Colonic mucosa (tissue), 4 donors: ENCODE results near the gene GRID1. TPM values are rescaled to one million over a fixed set of nuclear protein-coding genes. Genes with fewer than 3 reads are reported as not detected.

ENCODE experiments used
- DNase-seq: peaks from one replicate; pipeline ENCODE4 v3.0.0-alpha.2; 2020
- H3K27ac ChIP-seq: fragments of 200-600 bp; one replicate; pipeline ENCODE4 v1.8.0; 2021
- H3K27me3 ChIP-seq: fragments of 200-600 bp; one replicate; pipeline ENCODE4 v1.8.0; 2021
- H3K36me3 ChIP-seq: fragments of 200-600 bp; one replicate; pipeline ENCODE4 v1.8.0; 2021
- H3K4me1 ChIP-seq: fragments of 200-600 bp; one replicate; pipeline ENCODE4 v1.8.0; 2021; ENCODE audit warnings: mild to moderate bottlenecking
- H3K4me3 ChIP-seq: fragments of 200-600 bp; one replicate; pipeline ENCODE4 v1.8.0; 2021
- H3K9ac ChIP-seq, 2 donors: one replicate each; pipeline ENCODE4 v1.7.0; 2013; ENCODE audit warnings: control low read depth in 2 of 2, low read depth in 2 of 2, low read length in 2 of 2
- H3K9me3 ChIP-seq: fragments of 200-600 bp; one replicate; pipeline ENCODE4 v1.8.0; 2021
- intact Hi-C: fragments of 100-400 bp; cut with DNase I; formaldehyde crosslinking; loops from one replicate; pipeline ENCODE4 v1.14.1; 2022
- total RNA-seq, 2 donors: library from RNA; stranded (reverse); fragmentation: NEBNext Ultra II Directional in 1 of 2; extraction: Animal tissue kit (Norgen Biotek cat#: 25700) in 1 of 2; gene quantifications; one replicate each; pipeline ENCODE4 v1.2.1, GENCODE V29; 2021
- TF ChIP-seq, protein P1 (sequence below): fragments of 200-600 bp; IDR thresholded peaks from one replicate; pipeline ENCODE4 v1.8.0; 2022; ENCODE audit warnings: antibody characterized with exemption, mild to moderate bottlenecking
- donor health status: healthy.
- donor health status: DM: no; HTN: no; CAD: no.
- donor health status: DM: no; HTN: no; CAD: no.

Gene GRID1
- total RNA-seq, 2 donors from 2014 or later, result 0.30 to 0.37 TPM

DNA sequence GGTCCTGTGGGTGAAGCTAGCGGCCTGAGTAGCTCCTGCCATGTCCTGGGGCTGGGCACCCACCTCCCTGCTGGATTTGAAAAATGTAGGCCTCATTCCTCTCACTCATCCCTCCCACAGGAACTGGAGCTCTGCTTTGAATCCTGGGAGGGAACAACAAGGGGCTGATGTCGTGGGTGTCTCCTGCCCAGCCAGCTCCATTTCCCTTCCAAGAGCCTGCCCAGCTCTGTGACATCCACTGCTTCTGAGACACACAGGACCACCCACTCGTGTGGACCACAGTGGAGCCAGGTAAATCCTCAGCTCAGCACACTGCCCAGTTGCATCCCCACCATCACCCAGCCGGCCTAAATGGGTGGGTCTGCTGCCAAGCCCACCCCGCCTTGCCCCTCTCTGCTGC is 579.2 kb downstream of the GRID1 start:
- Histone ChIP-seq H3K9me3 (no peaks in the 10 kb centered on the region), H3K27me3 (no peaks in the 10 kb centered on the region), H3K9ac (no peak overlapping the region), H3K4me3 (no peak overlapping the region), H3K36me3 (no peaks in the 10 kb centered on the region), H3K4me1 (no peaks in the 10 kb centered on the region), H3K27ac (no peak overlapping the region)
- intact Hi-C loops, result no loop called here
- TF ChIP-seq, protein P1, sequence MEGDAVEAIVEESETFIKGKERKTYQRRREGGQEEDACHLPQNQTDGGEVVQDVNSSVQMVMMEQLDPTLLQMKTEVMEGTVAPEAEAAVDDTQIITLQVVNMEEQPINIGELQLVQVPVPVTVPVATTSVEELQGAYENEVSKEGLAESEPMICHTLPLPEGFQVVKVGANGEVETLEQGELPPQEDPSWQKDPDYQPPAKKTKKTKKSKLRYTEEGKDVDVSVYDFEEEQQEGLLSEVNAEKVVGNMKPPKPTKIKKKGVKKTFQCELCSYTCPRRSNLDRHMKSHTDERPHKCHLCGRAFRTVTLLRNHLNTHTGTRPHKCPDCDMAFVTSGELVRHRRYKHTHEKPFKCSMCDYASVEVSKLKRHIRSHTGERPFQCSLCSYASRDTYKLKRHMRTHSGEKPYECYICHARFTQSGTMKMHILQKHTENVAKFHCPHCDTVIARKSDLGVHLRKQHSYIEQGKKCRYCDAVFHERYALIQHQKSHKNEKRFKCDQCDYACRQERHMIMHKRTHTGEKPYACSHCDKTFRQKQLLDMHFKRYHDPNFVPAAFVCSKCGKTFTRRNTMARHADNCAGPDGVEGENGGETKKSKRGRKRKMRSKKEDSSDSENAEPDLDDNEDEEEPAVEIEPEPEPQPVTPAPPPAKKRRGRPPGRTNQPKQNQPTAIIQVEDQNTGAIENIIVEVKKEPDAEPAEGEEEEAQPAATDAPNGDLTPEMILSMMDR, result no peak
- no peak for DNase-seq

DNA sequence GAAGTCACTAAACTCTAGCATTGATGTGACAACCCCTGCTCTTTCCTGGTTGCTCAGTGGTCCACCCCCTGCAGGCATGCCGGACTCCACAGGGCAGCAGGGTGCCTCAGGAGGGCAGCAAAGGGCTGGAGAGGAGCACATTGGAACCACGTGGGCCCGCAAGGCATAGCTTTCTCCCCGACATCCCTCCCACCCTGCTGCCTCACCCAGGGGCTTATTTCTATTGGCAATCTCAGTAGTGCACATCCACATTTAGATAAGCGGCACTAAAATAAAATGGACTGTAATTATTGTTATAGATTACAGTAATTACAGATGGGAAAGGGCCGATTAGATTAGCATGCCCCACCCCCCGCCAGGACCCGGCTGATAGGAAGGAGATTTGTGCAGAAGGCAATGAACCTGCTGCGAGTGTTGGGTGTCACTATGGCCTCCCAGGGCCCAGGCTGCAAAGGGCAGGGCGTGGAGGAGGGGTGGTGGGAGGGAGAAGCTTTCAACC is 580.1 kb downstream of the GRID1 start:
- TF ChIP-seq, protein P1, result no peak
- Histone ChIP-seq H3K9ac (no peak overlapping the region), H3K36me3 (no peaks in the 10 kb centered on the region)

DNA sequence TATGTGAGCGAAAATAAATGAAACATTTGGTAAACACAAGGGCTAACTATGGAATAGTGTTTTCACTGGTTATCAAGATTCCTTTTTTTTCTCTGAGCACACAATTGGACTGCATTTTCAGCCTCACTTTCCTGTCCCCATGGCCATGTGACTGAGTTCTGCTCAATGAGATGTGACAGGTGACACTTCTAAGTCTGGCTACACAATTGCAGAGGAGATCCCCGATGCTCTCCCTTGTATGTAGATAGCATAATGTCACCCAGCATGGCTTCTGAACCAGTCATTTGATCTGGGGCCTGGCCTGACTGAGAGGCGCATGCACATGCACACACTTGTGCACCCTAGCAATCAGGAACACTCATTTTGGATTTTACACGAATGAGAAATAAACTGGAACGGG is 581.8 kb downstream of the GRID1 start:
- H3K4me1 ChIP-seq, result no peaks in the 10 kb centered on the region
- no peaks in the 10 kb centered on the region for H3K9me3 ChIP-seq
- no peak overlapping the region for H3K9ac ChIP-seq
- no peak for DNase-seq
- H3K36me3 ChIP-seq, result no peaks in the 10 kb centered on the region
- intact Hi-C loops, result no loop called here
- no peak overlapping the region for H3K4me3 ChIP-seq
- no peaks in the 10 kb centered on the region for H3K27me3 ChIP-seq
- TF ChIP-seq, protein P1, result no peak
- H3K27ac ChIP-seq, result no peak overlapping the region

More for the DNA sequence above, 580.1 kb downstream of the GRID1 start:
- H3K27ac ChIP-seq, result no peak overlapping the region
- no peaks in the 10 kb centered on the region for H3K27me3 ChIP-seq
- no peaks in the 10 kb centered on the region for H3K9me3 ChIP-seq
- no peak overlapping the region for H3K4me3 ChIP-seq
- DNase-seq, result no peak
- intact Hi-C loops, result no loop called here
- no peaks in the 10 kb centered on the region for H3K4me1 ChIP-seq

DNA sequence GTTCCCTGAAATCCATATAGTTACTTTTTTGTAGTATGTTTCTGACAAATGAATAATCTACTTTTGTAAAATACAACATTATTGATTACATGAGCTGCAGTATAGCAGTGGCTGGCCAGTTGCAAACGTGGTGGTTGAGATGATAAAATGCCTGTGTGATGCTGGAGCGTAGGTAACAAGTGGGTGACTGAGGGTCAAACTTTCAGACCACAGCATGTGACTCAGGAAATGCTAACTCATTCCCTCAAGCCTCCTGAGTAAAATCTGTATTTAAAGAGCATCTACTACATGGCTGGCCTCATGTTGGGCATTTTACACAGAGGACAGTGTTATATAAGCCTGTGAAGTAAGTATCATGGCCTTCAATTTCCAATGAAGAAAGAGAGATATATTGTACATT is 585.2 kb downstream of the GRID1 start:
- Histone ChIP-seq H3K27ac (no peak overlapping the region), H3K9ac (no peak overlapping the region), H3K27me3 (no peaks in the 10 kb centered on the region), H3K9me3 (no peaks in the 10 kb centered on the region), H3K4me1 (no peaks in the 10 kb centered on the region), H3K4me3 (no peak overlapping the region), H3K36me3 (no peaks in the 10 kb centered on the region)
- intact Hi-C loops, result no loop called here
- DNase-seq, result no peak
- TF ChIP-seq, protein P1, result no peak

DNA sequence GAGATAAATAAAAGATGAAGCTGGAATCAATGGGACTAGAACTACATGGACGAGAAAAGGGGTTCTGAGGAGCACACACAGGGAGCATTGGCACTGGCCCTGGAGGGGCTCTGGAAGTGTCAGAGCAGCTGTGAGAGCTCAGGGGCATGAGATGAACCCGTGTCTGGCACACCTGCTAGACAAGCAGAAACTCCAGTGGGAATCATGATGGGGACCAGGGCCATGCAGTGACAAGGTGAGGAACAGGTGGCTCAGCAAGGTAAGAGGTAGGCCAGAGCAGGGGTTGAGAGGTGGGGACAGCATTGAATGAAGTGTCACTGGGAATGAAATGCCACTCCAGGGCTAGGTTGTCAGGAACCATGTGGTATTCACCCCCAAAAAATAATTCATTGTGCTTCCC is 588.5 kb downstream of the GRID1 start:
- Histone ChIP-seq H3K27me3 (no peaks in the 10 kb centered on the region), H3K9me3 (no peaks in the 10 kb centered on the region), H3K4me1 (no peaks in the 10 kb centered on the region), H3K36me3 (no peaks in the 10 kb centered on the region), H3K4me3 (no peak overlapping the region), H3K27ac (no peak overlapping the region), H3K9ac (no peak overlapping the region)
- TF ChIP-seq, protein P1, result no peak
- DNase-seq, result no peak
- intact Hi-C loops, result no loop called here

DNA sequence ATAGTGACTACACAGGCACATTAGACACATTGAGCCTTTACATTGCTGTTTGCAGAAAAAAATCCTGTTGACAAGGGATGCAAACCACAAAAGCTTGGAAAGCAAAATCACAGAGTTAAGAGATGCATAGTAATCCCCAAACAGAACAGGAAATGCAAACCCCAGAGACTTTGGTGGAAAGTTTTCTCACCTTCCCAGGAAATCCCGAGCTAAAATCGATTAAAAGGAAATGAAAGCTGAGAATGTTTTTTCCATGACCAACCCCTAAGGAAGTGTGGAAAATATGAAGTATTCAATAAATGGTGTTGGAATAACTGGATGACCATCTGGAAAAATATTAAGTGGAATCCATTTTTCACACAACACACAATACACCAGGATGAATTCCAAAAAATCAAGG is 598.7 kb downstream of the GRID1 start:
- TF ChIP-seq, protein P1, result no peak
- intact Hi-C loops, result no loop called here
- no peak overlapping the region for H3K4me3 ChIP-seq

More for the DNA sequence above, 598.7 kb downstream of the GRID1 start:
- no peaks in the 10 kb centered on the region for H3K4me1 ChIP-seq
- no peak overlapping the region for H3K27ac ChIP-seq
- H3K36me3 ChIP-seq, result no peaks in the 10 kb centered on the region
- DNase-seq, result no peak
- no peaks in the 10 kb centered on the region for H3K9me3 ChIP-seq
- no peaks in the 10 kb centered on the region for H3K27me3 ChIP-seq
- no peak overlapping the region for H3K9ac ChIP-seq
